GM18508 (cell line): Measurements from ENCODE around the gene RBM4.
"Not testable (repeated sequence)": the region's sequence is repeated elsewhere in the genome, so short reads cannot be mapped to it uniquely, and the experiment has no call there.

Experiments used
- ATAC-seq: cut with Tn5 transposase; IDR thresholded peaks from one replicate; pipeline ENCODE4 v1.9.1; 2021; ENCODE audit warnings: moderate number of reproducible peaks; ENCODE audit not compliant: insufficient read depth, unreplicated experiment

The RBM4 gene, protein sequence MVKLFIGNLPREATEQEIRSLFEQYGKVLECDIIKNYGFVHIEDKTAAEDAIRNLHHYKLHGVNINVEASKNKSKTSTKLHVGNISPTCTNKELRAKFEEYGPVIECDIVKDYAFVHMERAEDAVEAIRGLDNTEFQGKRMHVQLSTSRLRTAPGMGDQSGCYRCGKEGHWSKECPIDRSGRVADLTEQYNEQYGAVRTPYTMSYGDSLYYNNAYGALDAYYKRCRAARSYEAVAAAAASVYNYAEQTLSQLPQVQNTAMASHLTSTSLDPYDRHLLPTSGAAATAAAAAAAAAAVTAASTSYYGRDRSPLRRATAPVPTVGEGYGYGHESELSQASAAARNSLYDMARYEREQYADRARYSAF

GRCh38 chr11:66638177-66639065 is at the start of gene RBM4:
Gene RBM4 (plus strand): TSS chr11:66638703. CDS start chr11:66639712, 1,009 bp downstream.
- peak; percentile 78 for ATAC-seq

GRCh38 chr11:66589315-66589714 is 49.2 kb upstream of the RBM4 start:
- ATAC-seq = not testable (repeated sequence)

DNA sequence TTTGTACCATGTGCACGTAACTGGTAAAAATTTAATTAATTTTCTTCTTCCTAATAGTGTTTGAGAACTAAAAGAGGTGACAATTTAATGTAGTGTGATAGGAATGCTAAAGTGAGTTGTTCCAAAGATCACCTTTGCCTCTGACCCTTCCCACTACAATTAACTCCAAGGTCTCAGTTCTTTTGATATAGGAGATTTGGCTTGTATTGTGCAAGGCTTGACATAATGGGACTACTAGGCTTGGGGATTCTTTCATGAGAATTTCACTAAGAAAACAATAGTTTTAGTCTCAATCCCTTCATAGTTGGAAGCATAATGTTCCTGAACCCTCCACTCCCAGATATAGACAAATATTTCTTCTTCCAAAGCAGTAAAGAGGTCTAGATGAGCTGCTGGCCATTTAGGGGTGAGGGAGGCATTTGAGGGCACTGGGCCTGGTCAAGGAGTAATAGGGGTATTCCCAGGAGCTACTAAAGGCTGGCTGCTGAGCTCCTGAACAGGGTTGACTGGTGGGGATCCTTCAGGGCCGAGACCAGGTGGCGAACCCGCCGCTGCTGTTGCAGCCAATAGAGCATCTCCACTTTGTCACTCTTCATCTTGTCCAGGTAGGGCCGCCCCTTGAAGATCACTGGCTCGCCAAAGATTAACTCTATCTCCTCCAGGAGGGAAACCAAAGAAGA is 48.4 kb upstream of the RBM4 start:
- ATAC-seq = no peak

- ATAC-seq = no peak
These were observed 47.3 kb upstream of the RBM4 start for GRCh38 chr11:66591175-66591574.

GRCh38 chr11:66592457-66593302 is 45.8 kb upstream of the RBM4 start, which contains the start of the genes CCDC87 and CCS:
Gene CCDC87 (minus strand): TSS chr11:66593063. CDS start chr11:66593015, 48 bp downstream.
Gene CCS (plus strand): TSS chr11:66593185. CDS start chr11:66593262, 77 bp downstream.
- peak; percentile 45 for ATAC-seq

GRCh38 chr11:66593303-66593635 is 45.2 kb upstream of the RBM4 start:
- peak; percentile 25 for ATAC-seq

DNA sequence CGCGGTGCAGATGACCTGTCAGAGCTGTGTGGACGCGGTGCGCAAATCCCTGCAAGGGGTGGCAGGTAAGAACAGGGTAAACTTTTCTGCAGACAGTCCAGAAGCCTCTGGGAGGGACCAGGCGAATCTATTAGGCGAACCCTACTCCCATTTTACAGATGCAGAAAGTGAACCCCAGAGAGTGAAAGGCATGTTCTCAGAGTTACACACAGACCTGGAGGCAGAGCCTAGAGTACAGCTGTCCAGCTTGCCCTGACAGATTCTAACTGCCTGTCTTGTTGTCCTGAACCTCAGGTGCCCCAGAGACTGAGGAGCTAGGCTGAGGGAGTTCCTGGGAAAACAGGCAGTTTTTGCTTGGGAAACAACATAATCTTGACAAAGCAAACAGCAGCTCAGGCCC is 44.9 kb upstream of the RBM4 start:
- ATAC-seq = no peak

DNA sequence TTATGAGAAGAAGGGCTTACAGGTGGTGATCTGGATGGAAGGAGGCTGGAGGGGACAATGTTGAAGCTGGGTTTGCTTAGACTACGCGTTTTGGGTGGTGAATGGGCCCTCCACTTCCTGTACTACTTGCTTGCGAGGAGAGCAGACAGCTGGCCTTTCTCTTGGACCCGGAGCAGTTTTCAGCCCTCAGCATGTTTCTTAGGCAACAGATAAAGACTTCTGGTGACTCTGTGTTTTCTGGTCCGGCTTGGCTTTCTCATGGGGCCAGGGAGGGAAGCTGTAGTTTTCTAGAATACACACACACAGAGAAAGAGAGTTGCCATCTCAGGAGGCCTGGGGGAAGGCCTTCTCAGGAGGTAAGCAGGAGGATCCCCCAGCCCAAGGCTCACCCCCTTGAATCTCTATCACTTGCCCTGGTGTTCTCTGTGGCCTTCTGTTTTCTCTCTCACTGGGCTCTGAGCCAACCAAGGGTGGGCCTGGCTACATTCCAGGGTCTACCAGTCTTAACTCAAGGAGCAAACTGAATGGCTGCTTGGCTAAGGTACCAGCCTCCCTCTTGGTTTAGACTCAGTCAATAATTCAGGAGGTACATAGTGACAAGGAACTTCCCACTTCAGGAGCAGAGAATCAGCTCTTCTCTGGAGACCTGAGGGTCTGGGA is 43.1 kb upstream of the RBM4 start:
- no peak for ATAC-seq

- ATAC-seq = no peak
These were observed 39.5 kb upstream of the RBM4 start for GRCh38 chr11:66598993-66599392.

- ATAC-seq = no peak
These were observed 38.3 kb upstream of the RBM4 start for GRCh38 chr11:66600219-66600618.

- ATAC-seq = no peak
These were observed 37.8 kb upstream of the RBM4 start for GRCh38 chr11:66600631-66601233.

DNA sequence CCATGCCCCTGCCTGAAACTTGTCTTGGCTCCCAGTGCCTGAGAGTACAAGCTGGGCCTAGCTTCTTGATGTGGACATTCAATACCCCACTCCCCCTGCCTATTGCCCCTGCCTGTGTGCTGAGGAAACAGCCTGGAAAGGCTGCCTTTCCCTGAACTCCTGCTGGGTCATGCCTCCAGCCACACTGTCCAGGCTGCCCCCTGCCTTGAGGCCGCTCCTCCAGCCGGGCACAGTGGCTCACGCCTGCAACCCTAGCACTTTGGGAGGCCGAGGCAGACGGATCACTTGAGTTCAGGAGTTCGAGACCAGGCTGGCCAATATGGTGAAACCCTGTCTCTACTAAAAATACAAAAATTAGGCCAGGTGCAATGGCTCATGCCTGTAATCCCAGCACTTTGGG is 35.4 kb upstream of the RBM4 start:
- no peak for ATAC-seq

GRCh38 chr11:66604155-66604554 is 34.3 kb upstream of the RBM4 start:
- ATAC-seq = no peak

DNA sequence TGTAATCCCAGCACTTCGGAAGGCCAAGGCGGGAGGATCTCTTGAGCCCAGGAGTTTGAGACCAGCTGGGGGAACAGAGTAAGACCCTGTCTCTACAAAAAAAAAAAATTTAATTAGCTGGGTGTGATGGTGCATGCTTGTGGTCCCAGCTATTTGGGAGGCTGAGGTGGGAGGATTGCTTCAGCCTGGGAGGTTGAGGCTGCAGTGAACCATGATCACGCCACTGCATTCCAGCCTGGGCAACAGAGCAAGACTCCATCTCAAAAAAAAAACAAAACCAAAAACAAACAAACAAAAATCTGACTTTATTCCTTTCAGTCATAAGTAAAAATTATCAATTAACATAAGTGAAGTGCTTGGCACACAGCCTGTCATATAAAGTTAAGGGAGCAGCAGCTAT is 31.9 kb upstream of the RBM4 start:
- ATAC-seq = not testable (repeated sequence)

DNA sequence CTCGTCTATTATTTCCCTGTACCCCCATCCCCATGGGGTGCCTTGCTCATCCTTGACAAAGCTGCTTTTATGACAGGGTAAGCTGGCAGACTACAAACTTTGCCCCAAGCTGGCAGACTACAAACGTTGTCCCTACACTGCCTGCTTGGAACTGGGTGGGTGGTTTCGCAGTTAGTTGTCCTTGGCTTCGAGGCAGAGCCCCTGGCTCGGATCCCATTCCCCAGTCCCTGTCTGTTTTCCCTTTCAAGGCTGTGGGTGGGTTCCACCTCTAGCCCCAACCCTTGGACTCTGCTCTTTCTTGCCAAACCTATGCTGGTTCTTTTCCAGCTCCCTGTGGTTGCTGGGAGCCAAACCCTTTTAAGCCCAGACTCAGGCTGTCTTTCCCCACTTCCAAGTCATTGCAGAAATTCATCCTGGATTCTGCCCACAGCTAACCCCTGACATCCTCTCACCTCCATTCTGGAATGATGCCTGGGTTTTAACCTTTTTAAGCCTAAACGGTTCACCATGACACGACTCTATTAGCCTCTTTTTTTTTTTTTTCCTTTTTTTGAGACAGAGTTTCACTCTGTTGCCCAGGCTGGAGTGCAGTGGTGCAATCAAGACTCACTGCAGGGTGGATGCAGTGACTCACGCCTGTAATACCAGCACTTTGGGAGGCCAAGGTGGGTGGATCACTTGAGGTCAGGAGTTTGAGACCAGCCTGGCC is 31.2 kb upstream of the RBM4 start:
- ATAC-seq = no peak

DNA sequence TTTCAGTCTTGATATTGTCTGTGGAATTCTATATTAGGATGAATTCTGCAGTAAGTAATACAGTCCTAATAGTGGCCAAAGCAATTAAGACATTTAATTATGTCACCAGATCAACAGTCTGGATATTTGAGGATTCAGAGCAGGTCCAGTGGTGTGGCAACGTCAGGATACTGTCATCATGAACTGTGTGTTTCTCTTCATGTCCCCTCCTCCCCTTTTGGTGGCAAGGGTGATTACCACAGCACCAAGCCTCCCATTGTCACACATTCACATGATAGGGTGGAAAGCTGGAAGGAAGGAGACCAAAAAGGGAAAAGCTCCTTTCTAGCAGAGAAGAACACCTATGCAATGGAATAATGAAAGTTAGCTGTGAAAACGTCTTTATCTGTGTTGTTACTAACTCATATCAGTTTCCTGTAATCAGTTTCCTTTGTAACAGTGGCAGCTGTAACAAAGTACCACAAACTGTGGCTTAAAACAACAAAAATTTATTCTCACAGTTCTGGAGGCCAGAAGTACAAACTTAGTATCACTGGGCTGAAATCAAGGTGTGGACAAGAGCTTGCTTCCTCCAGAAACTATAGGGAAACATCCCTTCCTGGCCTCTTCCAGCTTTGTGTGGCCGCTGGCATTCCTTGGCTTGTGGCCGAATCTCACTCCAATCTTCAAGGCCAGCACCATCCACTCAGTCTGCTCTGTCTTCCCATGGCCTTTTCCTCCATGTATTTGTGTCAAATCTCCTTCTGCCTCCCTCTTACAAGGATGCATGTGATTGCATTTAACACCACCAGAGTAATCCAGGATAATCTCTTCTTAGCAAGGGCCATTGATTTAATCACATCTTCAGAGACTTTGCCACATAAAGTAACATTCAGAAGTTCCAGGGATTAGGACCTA is 28.5 kb upstream of the RBM4 start:
- no peak for ATAC-seq

DNA sequence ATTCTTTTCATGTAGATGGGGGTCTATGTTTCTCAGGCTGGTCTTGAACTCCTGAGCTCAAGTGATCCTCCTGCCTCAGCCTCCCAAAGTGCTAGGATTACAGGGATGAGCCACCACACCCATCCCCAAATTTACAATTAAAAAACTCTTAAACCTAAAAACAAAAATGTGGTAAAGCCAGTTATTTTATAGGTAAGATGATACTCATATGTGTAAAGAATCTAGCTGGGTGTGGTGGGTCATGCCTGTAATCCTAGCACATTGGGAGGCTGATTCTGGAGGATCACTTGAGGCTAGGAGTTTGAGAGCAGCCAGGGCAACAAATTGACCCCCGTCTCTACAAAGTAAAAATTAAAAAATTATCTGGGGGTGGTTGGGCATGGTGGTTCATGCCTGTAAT is 26.0 kb upstream of the RBM4 start:
- ATAC-seq = no peak
